Measurements from ENCODE around the gene CFI. TPM values are rescaled to one million over a fixed set of nuclear protein-coding genes. Genes with fewer than 3 reads are reported as not detected.
A peak's percentile ranks its signal among the peaks of the same experiment; 100 is the strongest.

CFI gene
- total RNA-seq, 1 donor from 2014 or later, result 0.62 TPM

DNA sequence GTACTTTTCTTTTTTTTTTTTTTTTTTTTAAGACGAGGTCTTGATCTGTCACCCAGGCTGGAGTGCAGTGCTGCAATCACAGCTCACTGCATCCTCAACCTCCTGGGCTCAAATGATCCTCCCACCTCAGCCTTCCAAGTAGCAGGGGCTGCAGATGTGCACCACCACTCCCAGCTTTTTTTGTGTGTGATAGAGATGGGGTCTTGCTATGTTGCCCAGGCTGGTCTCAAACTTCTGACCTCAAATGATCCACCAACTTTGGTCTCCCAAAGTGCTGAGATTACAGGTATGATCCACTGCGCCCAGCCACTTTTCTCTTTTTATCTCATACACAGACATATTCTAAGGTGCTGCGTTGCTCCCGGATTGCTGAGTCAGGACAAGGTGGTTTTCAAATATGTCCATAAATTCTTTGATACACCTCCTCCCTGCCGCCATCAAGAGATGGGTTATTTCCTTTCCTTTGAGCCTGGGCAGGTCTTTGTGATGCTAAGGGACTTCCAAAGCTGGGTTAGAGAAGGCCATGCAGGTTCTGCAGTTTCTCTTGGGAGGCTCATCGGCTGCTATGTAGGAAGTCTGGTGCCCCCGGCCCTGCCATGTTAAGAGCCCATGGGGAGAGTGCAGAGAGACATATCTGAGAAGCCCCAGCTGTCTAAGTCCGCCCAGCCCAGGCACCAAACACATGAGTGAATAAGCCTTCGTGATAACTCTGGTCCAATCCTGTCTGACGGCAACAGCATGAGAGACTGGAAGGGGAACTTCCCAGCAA is 63.5 kb downstream of the CFI start:
- Mint-ChIP-seq H3K36me3 (ENCODE audit: low read depth) (no peaks in the 10 kb centered on the region), H3K27ac (no peak overlapping the region), H3K4me3 (ENCODE audit: low read depth) (no peak overlapping the region), H3K27me3 (ENCODE audit: low read depth) (peaks cover 21% of the 10 kb centered on the region), H3K4me1 (ENCODE audit: low read depth) (no peaks in the 10 kb centered on the region), H3K9me3 (no peaks in the 10 kb centered on the region)
- no peak for DNase-seq (ENCODE audit: low spot score)
- intact Hi-C loops (cut with micrococcal nuclease), result no loop called here

DNA sequence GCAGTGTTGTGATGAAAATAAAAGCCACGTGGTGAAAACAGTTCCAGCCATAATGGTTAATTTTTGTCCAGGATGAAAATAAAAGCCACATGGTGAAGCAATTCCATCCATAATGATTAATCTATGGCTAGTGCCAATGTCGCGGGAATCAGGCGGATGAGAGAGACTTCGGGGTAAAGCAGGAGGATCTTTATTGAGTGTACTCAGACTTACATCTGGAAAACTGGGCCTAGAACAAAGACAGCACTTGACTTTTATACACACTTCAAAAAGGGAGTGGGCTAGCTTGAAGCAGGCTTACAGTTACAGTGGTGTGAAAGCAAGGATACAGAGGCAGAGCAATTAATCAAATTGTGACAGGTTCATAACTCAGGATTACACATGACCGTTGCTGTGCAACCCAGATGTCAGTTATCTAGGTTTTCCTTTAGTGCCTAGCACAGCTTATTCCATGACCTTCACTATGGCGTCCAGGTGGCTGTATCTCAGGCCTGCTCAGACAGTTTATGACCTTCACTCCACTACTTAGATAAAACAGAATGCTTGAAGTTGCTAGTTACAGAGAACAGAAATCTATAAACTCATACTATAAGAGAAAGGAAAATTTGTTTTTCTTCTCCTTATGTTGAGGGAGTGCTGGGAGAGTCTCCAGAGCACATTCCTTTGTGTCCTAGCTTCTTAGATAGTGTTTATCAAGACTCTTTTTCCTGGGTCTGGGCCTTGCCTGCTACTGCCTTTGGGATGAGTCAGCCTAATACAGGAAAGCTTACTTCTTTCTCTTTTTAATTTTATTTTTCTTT is 66.0 kb downstream of the CFI start:
- H3K36me3 Mint-ChIP-seq (ENCODE audit: low read depth), result no peaks in the 10 kb centered on the region
- H3K27me3 Mint-ChIP-seq (ENCODE audit: low read depth), result peaks cover 15% of the 10 kb centered on the region
- H3K27ac Mint-ChIP-seq, result no peak overlapping the region
- H3K4me1 Mint-ChIP-seq (ENCODE audit: low read depth), result no peaks in the 10 kb centered on the region
- no peak for DNase-seq (ENCODE audit: low spot score)
- intact Hi-C loops (cut with micrococcal nuclease), result no loop called here
- H3K9me3 Mint-ChIP-seq, result no peaks in the 10 kb centered on the region
- H3K4me3 Mint-ChIP-seq (ENCODE audit: low read depth), result no peak overlapping the region

DNA sequence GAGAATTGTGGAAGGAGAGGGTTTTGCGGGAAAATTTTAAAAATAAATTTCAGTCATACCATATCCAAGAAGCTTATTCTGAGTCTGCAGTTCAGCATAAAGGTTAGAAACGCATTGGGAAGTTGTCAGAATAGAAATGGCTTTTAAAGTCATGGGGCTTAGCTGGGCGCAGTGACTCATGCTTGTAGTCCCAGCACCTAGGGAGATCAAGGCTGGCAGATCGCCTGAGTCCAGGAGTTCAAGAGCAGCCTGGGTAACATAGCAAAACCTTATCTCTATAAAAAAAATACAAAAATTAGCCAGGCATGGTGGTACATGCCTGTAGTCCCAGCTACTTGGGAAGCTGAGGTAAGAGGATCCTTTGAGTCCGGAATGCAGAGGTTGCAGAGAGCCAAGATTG is 68.1 kb downstream of the CFI start:
- Mint-ChIP-seq H3K27me3 (ENCODE audit: low read depth) (peaks cover 6% of the 10 kb centered on the region), H3K27ac (no peak overlapping the region), H3K4me3 (ENCODE audit: low read depth) (no peak overlapping the region), H3K9me3 (no peaks in the 10 kb centered on the region), H3K36me3 (ENCODE audit: low read depth) (no peaks in the 10 kb centered on the region), H3K4me1 (ENCODE audit: low read depth) (peaks cover 8% of the 10 kb centered on the region)
- DNase-seq (ENCODE audit: low spot score), result no peak
- intact Hi-C loops (cut with micrococcal nuclease), result no loop called here

DNA sequence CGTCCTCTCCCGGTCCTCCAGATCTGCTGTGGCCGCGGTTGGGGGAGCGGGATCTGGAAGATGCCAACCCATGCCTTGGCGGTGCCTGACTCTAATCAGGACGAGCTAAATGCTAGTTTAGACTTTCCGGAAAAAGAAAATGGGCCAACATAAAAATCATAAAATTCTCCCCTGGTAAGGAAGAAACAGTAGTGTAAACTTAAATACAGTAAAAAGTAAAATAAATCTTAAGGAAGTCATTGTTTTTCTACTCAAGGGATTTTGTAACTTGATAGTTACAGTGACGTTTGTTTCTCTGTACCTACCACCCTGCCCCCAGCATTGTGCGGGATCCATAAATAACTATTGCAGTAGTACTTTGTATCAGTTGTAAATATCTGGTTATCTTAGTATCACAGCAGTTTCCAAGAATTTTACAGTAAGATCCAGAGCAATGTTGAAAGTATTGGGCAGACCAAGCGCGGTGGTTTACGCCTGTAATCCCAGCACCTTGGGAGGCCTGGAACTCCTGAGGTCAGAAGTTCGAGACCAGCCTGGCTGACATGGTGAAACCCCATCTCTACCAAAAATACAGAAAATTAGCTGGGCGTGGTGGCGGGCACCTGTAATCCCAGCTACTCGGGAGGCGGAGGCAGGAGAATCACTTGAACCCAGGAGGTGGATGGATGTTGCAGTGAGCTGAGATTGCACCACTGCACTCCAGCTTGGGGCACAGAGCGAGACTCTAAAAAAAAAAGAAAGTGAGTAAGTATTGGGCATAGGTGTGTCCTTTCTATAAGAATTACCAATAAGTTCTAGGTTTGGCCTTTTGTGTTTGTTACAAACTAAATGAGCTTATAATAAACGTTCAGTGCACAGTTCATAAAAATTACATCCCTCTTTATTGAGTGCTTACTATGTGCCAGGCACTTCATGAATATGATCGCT is 70.9 kb downstream of the CFI start:
- intact Hi-C loops (cut with micrococcal nuclease), result loop anchor here (1.0 to 2.0 kb wide), 3 partner anchors 28 to 170 kb away; partner anchors contain the start of genes CASP6, GAR1 and MCUB
- Mint-ChIP-seq H3K36me3 (ENCODE audit: low read depth) (peaks cover 5% of the 10 kb centered on the region), H3K4me1 (ENCODE audit: low read depth) (peaks cover 14% of the 10 kb centered on the region), H3K27ac (no peak overlapping the region), H3K4me3 (ENCODE audit: low read depth) (peak overlapping the region; percentile 79), H3K9me3 (no peaks in the 10 kb centered on the region), H3K27me3 (ENCODE audit: low read depth) (no peaks in the 10 kb centered on the region)
- no peak for DNase-seq (ENCODE audit: low spot score)

DNA sequence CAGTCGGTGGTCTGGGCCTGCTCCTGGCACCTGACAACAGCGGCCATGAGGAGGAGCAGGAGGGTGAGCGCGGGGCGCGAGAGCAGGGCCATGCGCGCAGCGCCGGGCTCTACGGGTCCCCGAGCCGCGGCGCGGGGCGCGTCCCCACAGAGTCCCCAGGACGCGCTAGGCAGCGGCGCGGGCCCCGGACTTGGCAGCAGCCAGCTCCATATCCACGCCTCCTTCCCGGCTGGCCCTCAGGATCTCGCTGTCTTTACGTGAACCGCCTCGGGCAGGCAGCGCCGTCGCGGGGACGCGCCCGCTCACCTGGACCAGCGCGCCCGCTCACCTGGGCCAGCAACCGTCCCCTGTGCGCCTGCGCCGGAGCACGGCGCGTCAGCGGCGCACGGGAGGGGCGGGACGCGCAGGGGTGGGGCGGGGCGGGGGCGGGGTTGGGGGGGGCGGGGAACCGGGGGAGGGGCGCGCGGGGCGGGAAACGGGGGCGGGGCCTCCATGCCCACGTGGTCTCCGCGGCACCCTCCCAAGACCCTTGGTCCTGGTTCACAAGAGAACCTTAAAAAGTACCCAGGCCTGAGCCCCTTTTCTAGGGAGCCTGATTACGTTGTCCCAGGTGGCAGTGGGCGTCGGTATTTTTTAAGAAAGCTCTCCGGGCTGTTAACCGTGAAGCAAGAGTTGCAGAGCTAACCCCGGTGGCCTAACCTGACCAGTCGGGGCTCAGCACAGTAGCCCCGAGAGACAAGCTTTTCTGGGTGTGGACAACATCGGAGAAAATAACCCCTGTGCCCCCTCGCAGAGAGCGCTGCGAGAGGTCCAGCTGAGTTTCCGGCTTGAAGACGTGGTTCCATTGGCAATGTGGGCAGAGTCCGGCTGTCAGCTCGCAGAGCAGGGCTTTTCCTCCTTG is 71.8 kb downstream of the CFI start, which contains the start of gene PLA2G12A:
PLA2G12A (minus strand) TSS at position 353 of the 901 bp plus-strand sequence; CDS start at position 92, 261 bp downstream.
- peak; percentile 68 for DNase-seq (ENCODE audit: low spot score)
- no peak within 1 kb of the TSS for H3K27ac Mint-ChIP-seq
- H3K36me3 Mint-ChIP-seq (ENCODE audit: low read depth), result peaks cover 5% of the 10 kb centered on the region
- peaks cover 14% of the 10 kb centered on the region for H3K4me1 Mint-ChIP-seq (ENCODE audit: low read depth)
- intact Hi-C loops (cut with micrococcal nuclease), result loop anchor here (1.0 to 2.0 kb wide), 3 partner anchors 27 to 169 kb away; partner anchors contain the start of genes CASP6, GAR1 and MCUB
- H3K27me3 Mint-ChIP-seq (ENCODE audit: low read depth), result no peaks in the 10 kb centered on the region
- H3K4me3 Mint-ChIP-seq (ENCODE audit: low read depth), result peak within 1 kb of the TSS; percentile 82
- H3K9me3 Mint-ChIP-seq, result no peaks in the 10 kb centered on the region

DNA sequence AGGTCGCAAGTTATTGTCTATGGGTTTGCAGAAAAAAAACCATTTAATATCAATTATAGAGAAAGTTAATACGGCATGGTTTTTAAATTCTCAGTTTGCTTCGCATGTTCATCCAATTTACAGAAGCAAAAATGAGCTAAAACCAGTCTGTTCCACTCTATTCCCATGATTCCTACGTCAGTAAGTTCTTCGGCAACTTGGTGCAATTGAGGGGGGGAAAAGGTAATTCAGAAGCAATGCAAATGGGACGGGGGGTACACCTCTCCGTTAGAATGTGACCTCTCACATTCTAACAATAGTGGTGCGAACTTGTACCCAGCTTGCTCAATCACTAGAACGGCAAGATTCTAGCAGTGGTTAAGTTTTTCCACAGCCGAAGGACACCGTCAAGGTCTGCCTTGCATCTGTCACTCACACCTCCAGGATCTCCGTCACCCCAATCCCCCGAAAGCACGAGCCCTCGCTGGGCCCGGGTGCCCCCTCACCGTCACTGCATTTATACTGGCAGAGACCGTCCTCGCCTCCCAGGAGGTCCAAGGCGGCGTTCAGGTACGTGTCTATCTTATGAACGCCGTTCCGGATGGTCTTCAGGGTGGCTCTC is 72.6 kb downstream of the CFI start:
- H3K4me3 Mint-ChIP-seq (ENCODE audit: low read depth), result peak overlapping the region; percentile 82
- no peak overlapping the region for H3K27ac Mint-ChIP-seq
- peaks cover 5% of the 10 kb centered on the region for H3K36me3 Mint-ChIP-seq (ENCODE audit: low read depth)
- peaks cover 14% of the 10 kb centered on the region for H3K4me1 Mint-ChIP-seq (ENCODE audit: low read depth)
- intact Hi-C loops (cut with micrococcal nuclease), result no loop called here
- DNase-seq (ENCODE audit: low spot score), result no peak
- H3K9me3 Mint-ChIP-seq, result no peaks in the 10 kb centered on the region
- H3K27me3 Mint-ChIP-seq (ENCODE audit: low read depth), result no peaks in the 10 kb centered on the region

DNA sequence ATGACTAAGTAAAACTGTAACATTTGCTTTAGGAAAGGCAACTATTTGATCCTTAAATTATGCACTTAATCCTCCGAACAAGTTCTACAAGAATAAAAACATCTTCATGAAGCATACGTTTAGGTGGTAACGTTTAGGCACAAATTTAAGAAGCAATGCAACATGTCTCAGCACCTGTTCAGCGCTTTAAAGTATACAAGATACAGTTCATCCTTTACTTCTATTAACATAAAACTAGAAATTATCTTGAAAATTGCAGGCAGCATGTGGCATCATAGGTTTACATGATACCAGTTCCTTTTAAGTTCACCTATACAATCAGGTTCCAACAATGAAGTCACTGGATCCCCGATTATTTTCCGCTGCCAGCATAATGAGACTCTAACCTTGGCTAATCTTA is 73.4 kb downstream of the CFI start:
- no peak overlapping the region for H3K4me3 Mint-ChIP-seq (ENCODE audit: low read depth)
- intact Hi-C loops (cut with micrococcal nuclease), result no loop called here
- H3K27ac Mint-ChIP-seq, result no peak overlapping the region

DNA sequence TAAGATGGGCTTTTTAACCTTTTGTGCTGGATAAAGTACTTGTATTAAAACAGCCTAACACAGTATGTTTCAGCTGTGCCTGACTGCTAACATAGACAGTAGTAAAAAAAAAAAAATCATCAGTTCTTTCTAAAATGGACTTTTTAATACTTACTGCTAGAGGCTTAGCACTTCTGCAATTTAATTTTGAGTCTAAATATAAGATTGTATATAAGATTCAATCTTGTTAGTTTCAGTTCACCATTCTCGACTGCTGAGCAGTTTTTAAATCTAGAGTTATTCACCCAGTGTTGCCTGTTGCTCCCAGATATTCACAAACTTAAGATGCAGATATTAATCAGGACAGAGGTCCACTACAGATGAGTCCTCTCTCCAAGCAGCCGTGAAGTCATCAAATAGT is 78.7 kb downstream of the CFI start:
- Mint-ChIP-seq H3K27me3 (ENCODE audit: low read depth) (no peaks in the 10 kb centered on the region), H3K27ac (no peak overlapping the region), H3K4me1 (ENCODE audit: low read depth) (peaks cover 4% of the 10 kb centered on the region), H3K9me3 (peaks cover 6% of the 10 kb centered on the region), H3K36me3 (ENCODE audit: low read depth) (peaks cover 16% of the 10 kb centered on the region), H3K4me3 (ENCODE audit: low read depth) (no peak overlapping the region)
- intact Hi-C loops (cut with micrococcal nuclease), result no loop called here
- DNase-seq (ENCODE audit: low spot score), result no peak

More for the DNA sequence above, 73.4 kb downstream of the CFI start:
- peaks cover 14% of the 10 kb centered on the region for H3K4me1 Mint-ChIP-seq (ENCODE audit: low read depth)
- H3K27me3 Mint-ChIP-seq (ENCODE audit: low read depth), result no peaks in the 10 kb centered on the region
- no peak for DNase-seq (ENCODE audit: low spot score)
- H3K36me3 Mint-ChIP-seq (ENCODE audit: low read depth), result peaks cover 5% of the 10 kb centered on the region
- H3K9me3 Mint-ChIP-seq, result no peaks in the 10 kb centered on the region

DNA sequence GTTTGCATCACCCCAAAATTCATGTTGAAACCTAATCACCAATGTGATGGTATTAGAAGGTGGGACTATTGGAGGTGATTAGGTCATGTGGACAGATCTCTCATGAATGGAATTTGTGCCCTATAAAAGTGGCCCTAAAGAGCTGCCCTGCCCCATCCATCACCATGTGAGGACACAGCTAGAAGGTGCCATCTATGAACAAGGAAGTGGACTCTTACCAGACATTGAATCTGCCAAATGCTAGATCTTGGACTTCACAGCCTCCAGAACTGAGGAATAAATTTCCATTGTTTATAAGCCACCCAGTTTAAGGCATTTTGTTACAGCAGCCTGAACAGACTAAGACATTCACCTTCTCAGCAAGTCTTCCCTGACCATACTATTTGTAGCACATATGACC is 79.4 kb downstream of the CFI start:
- no peak for DNase-seq (ENCODE audit: low spot score)
- H3K36me3 Mint-ChIP-seq (ENCODE audit: low read depth), result peaks cover 13% of the 10 kb centered on the region
- no peak overlapping the region for H3K4me3 Mint-ChIP-seq (ENCODE audit: low read depth)
- peaks cover 6% of the 10 kb centered on the region for H3K9me3 Mint-ChIP-seq
- no peaks in the 10 kb centered on the region for H3K27me3 Mint-ChIP-seq (ENCODE audit: low read depth)
- intact Hi-C loops (cut with micrococcal nuclease), result no loop called here
- no peaks in the 10 kb centered on the region for H3K4me1 Mint-ChIP-seq (ENCODE audit: low read depth)
- no peak overlapping the region for H3K27ac Mint-ChIP-seq

DNA sequence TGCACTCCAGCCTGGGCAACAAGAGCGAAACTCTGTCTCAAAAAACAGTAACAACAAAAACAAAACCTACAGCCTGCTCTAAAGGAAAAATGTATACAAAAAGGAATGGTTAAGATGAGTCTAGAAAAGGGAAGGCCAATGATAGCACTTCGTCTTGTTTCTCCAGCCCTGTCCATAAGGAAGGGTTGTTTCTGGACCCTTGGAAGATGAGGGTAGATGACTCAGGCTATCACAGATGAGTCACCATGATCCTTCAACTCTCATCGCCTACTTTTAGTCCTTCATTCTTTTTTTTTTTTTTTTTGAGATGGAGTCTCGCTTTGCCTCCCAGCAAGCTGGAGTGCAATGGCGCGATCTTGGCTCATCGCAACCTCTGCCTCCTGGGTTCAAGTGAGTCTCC is 80.8 kb downstream of the CFI start:
- intact Hi-C loops (cut with micrococcal nuclease), result no loop called here
- peaks cover 6% of the 10 kb centered on the region for H3K9me3 Mint-ChIP-seq
- peaks cover 25% of the 10 kb centered on the region for H3K36me3 Mint-ChIP-seq (ENCODE audit: low read depth)
- H3K4me1 Mint-ChIP-seq (ENCODE audit: low read depth), result peaks cover 4% of the 10 kb centered on the region
- H3K27ac Mint-ChIP-seq, result no peak overlapping the region
- H3K27me3 Mint-ChIP-seq (ENCODE audit: low read depth), result no peaks in the 10 kb centered on the region
- DNase-seq (ENCODE audit: low spot score), result no peak
- no peak overlapping the region for H3K4me3 Mint-ChIP-seq (ENCODE audit: low read depth)

DNA sequence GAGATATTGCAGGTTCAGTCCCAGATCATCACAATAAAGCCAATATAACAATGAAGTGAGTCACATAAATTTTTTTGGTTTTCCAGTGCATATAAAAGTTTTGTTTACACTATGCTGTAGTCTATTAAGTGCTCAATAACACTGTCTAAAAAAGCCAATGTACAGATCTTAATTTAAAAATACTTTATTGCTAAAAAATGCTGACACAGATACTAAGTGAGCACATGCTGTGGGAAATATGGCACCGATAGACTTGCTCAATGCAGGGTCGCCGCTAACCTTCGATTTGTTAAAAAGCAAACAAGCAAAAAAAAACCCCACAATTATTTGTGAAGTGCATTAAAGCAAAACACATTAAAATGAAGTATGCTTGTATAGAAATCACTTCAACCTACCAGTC is 82.2 kb downstream of the CFI start:
- H3K4me3 Mint-ChIP-seq (ENCODE audit: low read depth), result no peak overlapping the region
- DNase-seq (ENCODE audit: low spot score), result no peak
- H3K27me3 Mint-ChIP-seq (ENCODE audit: low read depth), result no peaks in the 10 kb centered on the region
- intact Hi-C loops (cut with micrococcal nuclease), result no loop called here
- H3K9me3 Mint-ChIP-seq, result peaks cover 6% of the 10 kb centered on the region
- H3K27ac Mint-ChIP-seq, result no peak overlapping the region
- peaks cover 7% of the 10 kb centered on the region for H3K4me1 Mint-ChIP-seq (ENCODE audit: low read depth)
- H3K36me3 Mint-ChIP-seq (ENCODE audit: low read depth), result peaks cover 27% of the 10 kb centered on the region

Data from activated T-helper 2 cell treated with anti-CD3 and anti-CD28 coated beads, Interferon-gamma antibody, Interleukin-2, Interleukin-4, amounts not matched to agents 10 μg/mL and 5 μg/mL and 100 μg/mL, durations not matched to agents 14 hours and 24 hours and 36 hours (primary cell).